OCI-LY7 (cell line): ENCODE results near the gene NOXA1. TPM values are rescaled to one million over a fixed set of nuclear protein-coding genes. Genes with fewer than 3 reads are reported as not detected.
"Not testable (repeated sequence)": the region's sequence is repeated elsewhere in the genome, so short reads cannot be mapped to it uniquely, and the experiment has no call there.

Experiments
- BruUV-seq: library from RNA; stranded (reverse); fragments of 400-500 nt; replicated peaks from 2 replicates; lab custom pipeline; 2021; lab: Mats Ljungman, UMichigan
- CTCF ChIA-PET: fragments of 300-600 bp; sonication (Branson Sonifier 250); formaldehyde crosslinking; loops from one replicate; lab custom pipeline; 2022; ENCODE audit warnings: antibody characterized with exemption; ENCODE audit not compliant: unreplicated experiment; lab: Charles Lee
- POLR2A ChIA-PET: fragments of 300-600 bp; sonication (Branson Sonifier 250); formaldehyde crosslinking; loops from one replicate; lab custom pipeline; 2022; ENCODE audit warnings: antibody characterized with exemption; lab: Charles Lee
- DNase-seq: peaks from one replicate; pipeline ENCODE4 v3.0.0-alpha.2; 2015; ENCODE audit warnings: low spot score
- H2AFZ ChIP-seq: fragments of 200-600 bp; sonication (generic), shearing (Covaris generic); 2 replicates; pipeline ENCODE4 v1.6.1; 2014; ENCODE audit warnings: mild to moderate bottlenecking, antibody characterized with exemption, low read length, moderate library complexity
- H3K27ac ChIP-seq: fragments of 200-600 bp; sonication (generic); 2 replicates; pipeline ENCODE4 v1.5.1; 2014; ENCODE audit warnings: mixed run types, low read depth, mild to moderate bottlenecking, moderate library complexity, low read length, inconsistent platforms; ENCODE audit not compliant: poor library complexity, severe bottlenecking
- H3K36me3 ChIP-seq: fragments of 200-600 bp; sonication (generic); 2 replicates; pipeline ENCODE4 v1.6.1; 2014; ENCODE audit warnings: mild to moderate bottlenecking, antibody characterized with exemption, low read length, moderate library complexity, mixed read lengths; ENCODE audit not compliant: insufficient read depth
- H3K4me1 ChIP-seq: fragments of 200-600 bp; sonication (generic); 2 replicates; pipeline ENCODE4 v1.5.1; 2014; ENCODE audit warnings: mild to moderate bottlenecking, low read length; ENCODE audit not compliant: insufficient read depth, poor library complexity, severe bottlenecking
- H3K4me2 ChIP-seq: fragments of 200-600 bp; sonication (generic); 2 replicates; pipeline ENCODE4 v1.6.1; 2014; ENCODE audit warnings: mild to moderate bottlenecking, low read length
- H3K4me3 ChIP-seq: fragments of 200-600 bp; sonication (generic); 2 replicates; pipeline ENCODE4 v1.5.1; 2014; ENCODE audit warnings: mild to moderate bottlenecking, low read depth, low read length; ENCODE audit not compliant: poor library complexity, severe bottlenecking
- H3K79me2 ChIP-seq: fragments of 200-600 bp; sonication (generic); 2 replicates; pipeline ENCODE4 v1.6.1; 2016; ENCODE audit warnings: low read depth, mild to moderate bottlenecking, low read length, moderate library complexity, mixed read lengths; ENCODE audit not compliant: insufficient read depth
- H3K9me2 ChIP-seq: fragments of 200-600 bp; sonication (generic); 2 replicates; pipeline ENCODE4 v1.6.1; 2016; ENCODE audit warnings: mild to moderate bottlenecking, low read length, mixed read lengths; ENCODE audit not compliant: insufficient read depth
- H3K9me3 ChIP-seq: fragments of 200-600 bp; sonication (generic); 2 replicates; pipeline ENCODE4 v1.6.1; 2014; ENCODE audit warnings: mild to moderate bottlenecking, mixed run types, low read length, mixed read lengths
- H4K20me1 ChIP-seq: fragments of 200-600 bp; sonication (generic); 2 replicates; pipeline ENCODE4 v1.6.1; 2014; ENCODE audit warnings: mild to moderate bottlenecking, antibody characterized with exemption, low read length, moderate library complexity, mixed read lengths; ENCODE audit not compliant: insufficient read depth
- CTCF ChIP-seq: fragments of 200-600 bp; sonication (generic); conservative IDR thresholded peaks from 2 replicates; pipeline ENCODE4 v1.5.1; 2014; ENCODE audit warnings: mild to moderate bottlenecking, antibody characterized with exemption, low read length, moderate library complexity, mixed read lengths
- EZH2phosphoT487 ChIP-seq: fragments of 200-600 bp; sonication (generic); IDR thresholded peaks from 2 replicates; pipeline ENCODE4 v1.6.1; 2018; ENCODE audit warnings: low read depth, borderline replicate concordance, mild to moderate bottlenecking, mixed run types, antibody characterized with exemption, low read length, moderate library complexity, mixed read lengths
- intact Hi-C: fragments of 100-400 bp; cut with micrococcal nuclease; formaldehyde crosslinking; loops from one replicate; pipeline ENCODE4 v1.10.0; 2022; ENCODE audit not compliant: unreplicated experiment
- total RNA-seq, 2 experiments: library from RNA; depleted of rRNA in 1 of 2; stranded (reverse); fragments of >200 nt in 1 of 2; shearing (Covaris generic) in 1 of 2; gene quantifications; 2 replicates each; pipeline ENCODE4 v1.2.3, GENCODE V29; 2014 to 2022

Gene NOXA1
- total RNA-seq, 2 experiments from 2014 or later = not detected

- ChIA-PET CTCF (no interaction called here), POLR2A (no interaction called here)
- Histone ChIP-seq H2AFZ (no peak overlapping the region), H3K4me1 (no peaks in the 10 kb centered on the region), H4K20me1 (no peaks in the 10 kb centered on the region), H3K4me2 (no peak overlapping the region), H3K4me3 (no peak overlapping the region), H3K27ac (no peak overlapping the region), H3K9me3 (no peaks in the 10 kb centered on the region), H3K36me3 (no peaks in the 10 kb centered on the region), H3K9me2 (no peaks in the 10 kb centered on the region), H3K79me2 (no peaks in the 10 kb centered on the region)
- no TSS peak for BruUV-seq
- TF ChIP-seq CTCF = no peak
- TF ChIP-seq EZH2phosphoT487 = no peak
- intact Hi-C loops = no loop called here
- DNase-seq = no peak
Measured at GRCh38 chr9:137383784-137384756, 39.1 kb upstream of the NOXA1 start.

DNA sequence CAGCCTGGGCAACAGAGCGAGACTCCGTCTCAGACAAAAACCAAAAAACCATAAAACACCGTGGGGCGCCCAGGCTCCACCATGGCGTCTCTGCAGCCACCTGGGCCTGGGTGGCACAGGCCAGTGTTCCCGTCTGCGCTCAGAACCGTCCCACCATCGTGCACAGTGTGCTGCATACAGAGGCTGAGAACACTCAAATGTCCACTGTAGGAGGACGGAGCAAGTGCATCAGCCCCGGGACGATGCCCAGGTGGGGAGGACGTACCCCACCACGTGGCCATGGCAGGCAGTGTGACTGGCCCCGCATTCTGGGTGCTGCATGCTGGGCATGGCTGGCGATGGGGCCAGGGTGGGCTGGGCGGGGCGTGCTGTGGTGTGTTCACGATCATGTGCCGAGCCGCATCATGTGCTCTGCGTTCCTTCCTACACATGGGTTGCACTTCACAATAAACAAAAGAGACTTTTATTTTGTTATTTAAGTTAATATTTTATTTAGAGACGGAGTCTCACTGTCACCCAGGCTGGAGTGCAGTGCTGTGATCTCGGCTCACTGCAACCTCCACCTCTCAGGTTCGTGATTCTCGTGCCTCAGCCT lies 38.0 kb upstream of the NOXA1 start:
- Histone ChIP-seq H3K79me2 (no peaks in the 10 kb centered on the region), H3K4me2 (no peak overlapping the region), H2AFZ (no peak overlapping the region), H3K27ac (no peak overlapping the region), H3K4me3 (no peak overlapping the region), H3K4me1 (no peaks in the 10 kb centered on the region), H3K9me3 (no peaks in the 10 kb centered on the region), H3K36me3 (no peaks in the 10 kb centered on the region), H3K9me2 (no peaks in the 10 kb centered on the region), H4K20me1 (no peaks in the 10 kb centered on the region)
- no peak for DNase-seq
- ChIA-PET POLR2A (no interaction called here), CTCF (no interaction called here)
- BruUV-seq = no TSS peak
- no peak for TF ChIP-seq EZH2phosphoT487
- TF ChIP-seq CTCF = no peak
- intact Hi-C loops = no loop called here

GRCh38 chr9:137386507-137387113 lies 36.6 kb upstream of the NOXA1 start:
- H4K20me1 ChIP-seq, DNase-seq, H2AFZ ChIP-seq, H3K4me3 ChIP-seq, BruUV-seq, H3K27ac ChIP-seq, H3K36me3 ChIP-seq, H3K9me2 ChIP-seq, CTCF ChIA-PET, H3K9me3 ChIP-seq, H3K4me2 ChIP-seq, H3K4me1 ChIP-seq, intact Hi-C loops, POLR2A ChIA-PET, H3K79me2 ChIP-seq: not testable (repeated sequence)
